Measurements from ENCODE around the gene TMEM183A. TPM values are rescaled to one million over a fixed set of nuclear protein-coding genes. Genes with fewer than 3 reads are reported as not detected.

Gene TMEM183A
- total and polyA plus RNA-seq, 9 of the 15 experiments (the other 6 are each of a cell fraction or from before 2014, with no cell fraction given): 23.4 to 190 (median 124) TPM

GRCh38 chr1:202958544-202959275, 48.5 kb upstream of the TMEM183A start (continued):
- TF ChIP-seq SMAD2 (IDR thresholded peaks at IDR 0.05; ENCODE audit: low read depth, low read length) (no peak), PKNOX1 (IDR thresholded peaks at IDR 0.05) (0 out of 2 replicates have a peak, but pooled peaks have one; percentile 24), HDAC1 (IDR thresholded peaks at IDR 0.05) (peak in 1 of 2 experiments; percentile 56; a peak in 2 of 4 replicates), CREBBP (IDR thresholded peaks at IDR 0.05; ENCODE audit: low read depth, low read length) (no peak), ZNF3 (CRISPR knock-in tag; IDR thresholded peaks at IDR 0.05) (no peak), ARID1B (IDR thresholded peaks at IDR 0.05) (peak; percentile 39; the same call in 1 of the 2 replicates), RAD51 (IDR thresholded peaks at IDR 0.05; ENCODE audit: borderline replicate concordance, low read depth) (no peak), ZNF197 (CRISPR knock-in tag; IDR thresholded peaks at IDR 0.05; ENCODE audit: low read depth) (no peak), SRSF7 (optimal IDR thresholded peaks at IDR 0.05; ENCODE audit: low read depth, low read length) (no peak), MEF2D (tag; conservative IDR thresholded peaks at IDR 0.05; ENCODE audit: low read depth) (no peak), E2F8 (IDR thresholded peaks at IDR 0.05; ENCODE audit: low read depth, partially characterized antibody) (peak; percentile 43), CC2D1A (IDR thresholded peaks at IDR 0.05) (0 out of 2 replicates have a peak, but pooled peaks have one; percentile 29), STAT6 (CRISPR knock-in tag; IDR thresholded peaks at IDR 0.05) (peak; percentile 67; the same call in 1 of the 2 replicates), SUPT5H (IDR thresholded peaks at IDR 0.05) (peak; percentile 69; the same call in 1 of the 2 replicates), YY1 (IDR thresholded peaks at IDR 0.05; ENCODE audit: borderline replicate concordance in 1 of 3, control insufficient read depth in 1 of 3, extremely low read depth in 1 of 3, insufficient read depth in 3 of 3, insufficient read length in 1 of 3, insufficient replicate concordance in 2 of 3, low read depth in 1 of 3, low read length in 2 of 3) (no peak)
